HUDEP-2 (cell line): ENCODE results near the gene STK4.
A peak's percentile ranks its signal among the peaks of the same experiment; 100 is the strongest.

ENCODE experiments used
- DNase-seq, 76 experiments: peaks; one replicate each; lab custom pipeline; 2025; ENCODE audit not compliant: unreplicated experiment in 76 of 76; lab: John Stamatoyannopoulos, UW

The STK4 gene

DNA sequence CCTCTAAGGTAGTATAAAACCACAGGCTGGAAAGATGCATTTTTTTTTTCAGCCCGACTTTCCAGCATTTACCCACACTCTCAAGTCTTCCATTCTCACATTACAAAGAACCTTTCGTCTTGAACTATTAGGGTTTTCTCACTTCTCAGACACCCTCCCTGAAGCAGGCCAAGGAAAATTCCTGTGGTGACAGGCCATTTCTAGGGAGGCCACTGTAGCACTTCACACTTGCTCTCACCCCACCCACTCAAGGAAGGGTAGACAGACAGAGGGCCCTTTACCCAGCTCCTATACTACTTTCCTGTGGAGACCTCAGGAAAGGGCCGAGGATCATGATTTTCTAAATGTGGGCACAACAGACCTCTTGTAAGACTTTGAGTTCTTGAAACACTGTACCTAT lies 106.9 kb downstream of the STK4 start:
- DNase-seq, result no peak

DNA sequence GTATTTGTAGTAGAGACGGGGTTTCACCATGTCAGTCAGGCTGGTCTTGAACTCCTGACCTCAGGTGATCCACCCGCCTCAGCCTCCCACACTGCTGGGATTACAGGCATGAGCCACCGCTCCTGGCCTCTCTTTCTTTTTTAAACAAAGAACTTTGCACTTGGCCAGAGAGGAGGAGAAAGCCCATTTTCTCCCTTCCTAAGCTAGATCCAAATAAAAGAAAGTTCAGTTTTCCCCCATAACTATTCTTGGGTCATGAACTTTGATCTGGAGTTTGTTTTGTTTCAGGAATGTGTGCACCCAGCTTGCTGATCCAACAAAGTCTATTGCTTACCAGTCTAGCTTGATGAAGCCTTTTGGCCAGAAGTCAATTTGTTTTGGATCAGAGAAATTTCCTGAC lies 111.2 kb downstream of the STK4 start:
- no peak for DNase-seq

DNA sequence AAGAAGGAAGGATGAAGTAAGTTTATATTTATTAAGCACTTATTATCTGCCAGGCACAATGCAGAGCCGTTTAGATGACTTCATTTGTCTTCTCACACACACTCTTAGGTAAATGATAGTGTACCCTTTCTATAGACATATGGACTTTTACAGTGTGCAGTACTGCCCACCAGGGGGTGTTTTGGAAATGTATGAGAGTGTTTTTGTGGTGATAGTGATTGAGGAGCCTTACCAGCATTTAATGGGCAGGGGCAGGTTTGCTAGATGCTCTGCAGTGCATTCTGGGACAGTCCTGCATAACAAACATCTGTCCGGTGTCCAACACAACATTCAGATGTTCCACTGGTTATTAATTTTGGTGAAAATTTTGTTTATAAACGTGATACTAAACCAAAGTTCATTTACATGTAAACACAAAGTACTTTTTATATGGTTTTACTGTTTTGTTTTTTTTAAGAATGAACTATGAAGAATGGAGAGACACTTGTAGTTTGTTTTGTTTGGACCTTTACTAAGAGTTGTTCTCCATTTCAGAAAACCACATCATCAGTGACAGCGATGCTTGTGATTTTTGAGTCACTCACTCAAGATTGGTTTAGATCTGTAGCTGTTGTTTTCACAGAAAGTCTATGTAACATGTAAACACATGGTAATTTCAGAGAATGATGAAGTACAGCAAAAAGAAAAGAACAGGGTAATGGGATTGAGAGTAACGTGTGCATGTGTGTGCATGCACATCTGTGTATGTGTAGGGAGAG lies 114.7 kb downstream of the STK4 start:
- DNase-seq, result peak in 13 of 76 experiments; percentile 2 to 18 (median 11)

GRCh38 chr20:45082468-45082867 lies 116.2 kb downstream of the STK4 start:
- DNase-seq, result no peak

DNA sequence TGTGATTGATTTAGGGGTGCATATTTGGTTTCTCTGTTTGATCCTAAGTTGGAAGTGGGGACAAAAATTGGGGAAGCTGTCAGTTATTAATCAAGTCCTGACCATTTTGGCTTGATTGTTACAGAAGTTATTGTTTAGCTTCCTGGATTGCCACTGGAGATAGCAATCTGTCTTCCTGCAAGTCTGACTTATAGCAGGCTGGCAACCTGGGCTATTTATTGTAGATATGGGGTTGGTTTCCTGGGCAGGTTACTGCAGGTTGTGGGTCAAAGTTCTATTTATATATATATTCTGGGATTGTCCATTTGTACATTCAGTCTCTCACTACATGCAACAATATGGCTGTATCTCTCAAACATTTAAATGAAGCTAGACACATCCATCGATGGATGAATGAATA lies 116.8 kb downstream of the STK4 start:
- DNase-seq, result no peak

GRCh38 chr20:45085289-45085688 lies 119.0 kb downstream of the STK4 start:
- DNase-seq, result no peak

- no peak for DNase-seq
Observed at GRCh38 chr20:45085867-45086266, 119.6 kb downstream of the STK4 start.

DNA sequence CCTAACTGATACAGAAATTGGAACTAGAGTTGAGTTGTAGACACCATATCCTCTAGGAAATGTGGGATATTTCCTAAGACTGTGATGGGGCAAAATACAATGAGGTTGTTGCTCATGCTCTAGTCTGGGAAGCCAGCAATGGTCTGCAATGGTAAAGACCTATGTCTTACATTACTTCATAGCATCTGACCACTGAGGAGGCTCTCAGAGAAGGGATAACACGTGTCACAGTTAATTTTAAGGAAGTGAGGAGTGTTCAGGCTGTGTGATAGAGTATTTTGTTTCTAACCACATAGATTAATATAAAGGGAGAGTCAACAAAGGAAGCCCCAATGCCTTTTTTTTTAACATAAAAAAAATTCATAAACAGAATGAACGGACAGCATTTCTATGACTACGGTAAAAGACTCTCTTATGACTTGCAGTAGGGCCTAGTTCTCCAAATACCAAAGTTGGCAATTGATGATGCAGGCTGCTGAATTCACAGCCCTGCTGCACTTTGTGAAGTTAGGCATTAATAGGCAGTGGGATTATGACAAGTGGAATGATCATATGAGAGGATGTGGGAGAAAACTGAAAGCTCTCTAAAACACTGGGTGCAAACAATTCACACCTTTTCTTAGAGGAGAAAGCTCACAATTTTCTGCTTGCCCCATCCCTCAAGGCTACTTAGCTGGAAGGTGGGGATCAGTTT lies 120.9 kb downstream of the STK4 start:
- DNase-seq, result no peak

DNA sequence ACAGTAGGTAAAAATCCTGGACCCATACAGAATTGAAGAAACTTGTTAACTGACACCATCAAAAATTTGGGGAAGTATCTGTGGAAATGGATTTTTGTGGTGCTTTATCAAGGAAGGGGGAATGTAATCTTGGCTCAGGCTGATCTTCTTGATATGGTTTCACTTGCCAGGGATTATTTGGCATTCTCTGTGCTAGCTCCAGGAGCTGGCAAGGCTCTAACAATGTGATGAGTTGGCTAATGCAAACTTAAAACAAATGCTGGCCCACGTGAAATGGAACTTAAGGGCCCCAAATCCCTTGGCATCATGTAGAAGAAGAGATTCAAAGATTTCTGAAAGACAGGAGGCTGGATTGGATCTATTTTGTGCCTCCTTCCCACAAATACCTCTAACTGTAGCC lies 121.5 kb downstream of the STK4 start:
- DNase-seq, result no peak

GRCh38 chr20:45088247-45088646 lies 121.9 kb downstream of the STK4 start:
- no peak for DNase-seq

- no peak for DNase-seq
Observed at GRCh38 chr20:45090481-45090880, 124.2 kb downstream of the STK4 start.

- no peak for DNase-seq
Observed at GRCh38 chr20:45091366-45091765, 125.1 kb downstream of the STK4 start.

DNA sequence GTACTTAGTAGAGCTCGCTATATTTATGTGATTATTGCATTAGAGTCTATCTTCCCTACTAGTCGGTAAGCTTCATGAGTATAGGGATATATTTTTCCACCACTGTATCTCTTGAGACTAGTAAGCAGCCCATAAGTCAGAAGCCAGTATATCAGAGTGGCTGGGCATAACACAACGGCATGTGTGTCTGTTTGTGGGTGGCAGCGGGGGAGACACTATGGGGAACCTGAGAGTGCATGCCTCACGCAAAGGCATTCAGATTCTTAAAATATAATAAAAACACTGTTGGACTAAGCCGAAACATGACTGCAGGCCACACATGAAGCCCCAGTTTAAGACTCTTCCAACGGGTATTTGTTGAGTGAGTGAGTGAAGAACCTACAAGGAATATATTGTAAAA lies 126.6 kb downstream of the STK4 start:
- no peak for DNase-seq

DNA sequence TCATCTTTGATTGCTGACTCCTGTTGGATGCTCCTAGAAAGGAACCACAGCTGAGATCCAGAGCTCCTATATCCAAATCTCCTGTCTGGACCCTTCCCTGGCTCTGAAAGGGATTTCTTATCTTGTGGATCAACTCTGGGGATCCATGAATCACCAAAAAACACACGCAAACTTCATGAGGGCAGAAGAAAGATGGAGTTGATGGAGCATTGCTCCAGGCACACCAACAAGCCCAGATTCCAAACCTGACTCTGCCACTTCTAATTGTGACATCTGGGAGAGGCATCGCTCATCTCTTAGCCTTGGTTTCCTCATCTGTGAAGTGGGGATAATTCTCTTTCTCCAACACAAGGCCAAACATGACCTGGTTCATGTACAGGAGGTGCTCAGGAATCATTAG lies 127.9 kb downstream of the STK4 start:
- DNase-seq, result no peak

DNA sequence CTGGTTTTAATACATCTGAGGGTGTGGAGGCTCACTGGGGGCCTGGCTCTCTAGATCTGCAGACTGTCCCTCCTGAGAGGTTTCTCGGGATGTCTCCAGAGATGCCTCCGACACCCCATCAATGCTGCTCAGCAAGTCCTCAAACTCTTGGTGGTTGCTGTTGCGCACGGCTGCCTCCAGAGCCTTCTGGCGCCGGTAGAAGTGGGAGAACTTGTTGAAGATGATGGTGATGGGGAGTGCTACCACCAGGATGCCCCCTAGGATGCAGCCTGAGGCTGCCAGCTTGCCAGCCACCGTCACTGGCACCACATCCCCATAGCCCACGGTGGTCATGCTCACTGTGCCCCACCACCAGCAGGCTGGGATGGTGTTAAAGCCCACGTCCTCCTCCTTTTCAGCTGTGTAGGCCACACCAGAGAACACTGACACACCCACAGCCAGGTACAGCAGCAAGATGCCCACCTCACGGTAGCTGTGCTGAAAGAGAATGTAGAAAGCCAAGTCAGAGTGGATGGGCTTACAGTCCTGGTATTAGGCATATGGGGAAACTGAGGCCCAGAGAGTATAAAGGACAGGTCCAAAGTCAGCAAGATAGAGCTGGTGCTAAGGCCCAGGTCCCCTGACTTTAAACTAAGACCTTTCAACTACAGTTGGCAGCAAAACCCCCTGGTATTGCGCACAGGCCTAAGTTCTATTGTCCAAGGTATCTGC lies 128.7 kb downstream of the STK4 start:
- DNase-seq, result no peak

GRCh38 chr20:45095805-45096238 lies 129.5 kb downstream of the STK4 start:
- peak in 51 of 76 experiments; percentile 4 to 68 (median 40) for DNase-seq

GRCh38 chr20:45096781-45097180 lies 130.5 kb downstream of the STK4 start:
- no peak for DNase-seq

- DNase-seq, result peak in 67 of 76 experiments; percentile 9 to 81 (median 49)
Observed at GRCh38 chr20:45097485-45098102, 131.3 kb downstream of the STK4 start.

GRCh38 chr20:45098103-45098773 lies 131.9 kb downstream of the STK4 start:
- DNase-seq, result peak in 49 of 76 experiments; percentile 6 to 68 (median 39)

- peak in 2 of 76 experiments; percentile 5 to 8 for DNase-seq
Observed at GRCh38 chr20:45100563-45101245, 134.4 kb downstream of the STK4 start, which contains the start of gene KCNS1. Gene KCNS1 (minus strand): TSS chr20:45101127. CDS start chr20:45099236, 1,891 bp downstream.
